DOHH2 (cell line): Measurements from ENCODE around the gene PLXNA1.

ENCODE experiments used
- EZH2phosphoT487 ChIP-seq: fragments of 200-600 bp; sonication (generic); IDR thresholded peaks from 2 replicates; pipeline ENCODE4 v1.6.1; 2017; ENCODE audit warnings: borderline replicate concordance, mild to moderate bottlenecking, antibody characterized with exemption, low read length, moderate library complexity, mixed read lengths
- TF ChIP-seq, protein P1 (sequence below): fragments of 200-600 bp; sonication (generic); IDR thresholded peaks from one replicate; pipeline ENCODE4 v1.5.1; 2014; ENCODE audit warnings: antibody characterized with exemption, mild to moderate bottlenecking, low read depth, low read length; ENCODE audit not compliant: poor library complexity, severe bottlenecking

- TF ChIP-seq, protein P1, sequence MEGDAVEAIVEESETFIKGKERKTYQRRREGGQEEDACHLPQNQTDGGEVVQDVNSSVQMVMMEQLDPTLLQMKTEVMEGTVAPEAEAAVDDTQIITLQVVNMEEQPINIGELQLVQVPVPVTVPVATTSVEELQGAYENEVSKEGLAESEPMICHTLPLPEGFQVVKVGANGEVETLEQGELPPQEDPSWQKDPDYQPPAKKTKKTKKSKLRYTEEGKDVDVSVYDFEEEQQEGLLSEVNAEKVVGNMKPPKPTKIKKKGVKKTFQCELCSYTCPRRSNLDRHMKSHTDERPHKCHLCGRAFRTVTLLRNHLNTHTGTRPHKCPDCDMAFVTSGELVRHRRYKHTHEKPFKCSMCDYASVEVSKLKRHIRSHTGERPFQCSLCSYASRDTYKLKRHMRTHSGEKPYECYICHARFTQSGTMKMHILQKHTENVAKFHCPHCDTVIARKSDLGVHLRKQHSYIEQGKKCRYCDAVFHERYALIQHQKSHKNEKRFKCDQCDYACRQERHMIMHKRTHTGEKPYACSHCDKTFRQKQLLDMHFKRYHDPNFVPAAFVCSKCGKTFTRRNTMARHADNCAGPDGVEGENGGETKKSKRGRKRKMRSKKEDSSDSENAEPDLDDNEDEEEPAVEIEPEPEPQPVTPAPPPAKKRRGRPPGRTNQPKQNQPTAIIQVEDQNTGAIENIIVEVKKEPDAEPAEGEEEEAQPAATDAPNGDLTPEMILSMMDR, result no peak
- TF ChIP-seq EZH2phosphoT487, result no peak
Observed at GRCh38 chr3:126947429-126947828, 35.5 kb upstream of the PLXNA1 start.
